Astrocyte (in vitro differentiated cells and primary cell): ENCODE results near the gene IL36G. TPM values are rescaled to one million over a fixed set of nuclear protein-coding genes. Genes with fewer than 3 reads are reported as not detected.

Experiments
- DNase-seq: peaks from one replicate; pipeline ENCODE4 v3.0.0-alpha.2; 2010; ENCODE audit warnings: low read depth
- FAIRE-seq: peaks from 2 replicates; lab custom pipeline; 2011; peaks lifted over from hg19 to GRCh38; lab: Jason Lieb, UNC
- H2AFZ ChIP-seq: 2 replicates; pipeline ENCODE4 v1.6.0; 2012; ENCODE audit warnings: low read depth, low read length, inconsistent platforms
- H3K27ac ChIP-seq: 2 replicates; pipeline ENCODE4 v1.5.1; 2011; ENCODE audit warnings: low read depth, low read length, inconsistent platforms
- H3K27me3 ChIP-seq: 2 replicates; pipeline ENCODE4 v1.6.0; 2011; ENCODE audit warnings: low read length, inconsistent platforms; ENCODE audit not compliant: insufficient read depth
- H3K36me3 ChIP-seq: 2 replicates; pipeline ENCODE4 v1.5.1; 2011; ENCODE audit warnings: low read length, inconsistent platforms; ENCODE audit not compliant: insufficient read depth
- H3K4me1 ChIP-seq: 2 replicates; pipeline ENCODE4 v1.5.1; 2011; ENCODE audit warnings: low read length, inconsistent platforms; ENCODE audit not compliant: insufficient read depth
- H3K4me2 ChIP-seq: 2 replicates; pipeline ENCODE4 v1.6.0; 2012; ENCODE audit warnings: low read length, inconsistent platforms
- H3K4me3 ChIP-seq: 2 replicates; pipeline ENCODE4 v1.5.1; 2011; ENCODE audit warnings: low read depth, mild to moderate bottlenecking, low read length, inconsistent platforms; ENCODE audit not compliant: insufficient read depth
- H3K79me2 ChIP-seq: 2 replicates; pipeline ENCODE4 v1.6.0; 2012; ENCODE audit warnings: mild to moderate bottlenecking, low read length, inconsistent platforms; ENCODE audit not compliant: insufficient read depth
- H3K9ac ChIP-seq: 2 replicates; pipeline ENCODE4 v1.6.0; 2012; ENCODE audit warnings: mild to moderate bottlenecking, low read length, inconsistent platforms
- H3K9me3 ChIP-seq: 2 replicates; pipeline ENCODE4 v1.5.1; 2012; ENCODE audit warnings: low read depth, mild to moderate bottlenecking, low read length, inconsistent platforms; ENCODE audit not compliant: insufficient read depth
- H4K20me1 ChIP-seq: 2 replicates; pipeline ENCODE4 v1.6.0; 2012; ENCODE audit warnings: low read length, inconsistent platforms; ENCODE audit not compliant: insufficient read depth
- H3K27ac Mint-ChIP-seq: one replicate; pipeline ENCODE4 v1.8.0; 2021; ENCODE audit warnings: mild to moderate bottlenecking, mixed read lengths; ENCODE audit not compliant: unreplicated experiment
- H3K27me3 Mint-ChIP-seq: one replicate; pipeline ENCODE4 v1.8.0; 2021; ENCODE audit warnings: low read depth, mixed read lengths; ENCODE audit not compliant: unreplicated experiment
- H3K36me3 Mint-ChIP-seq: one replicate; pipeline ENCODE4 v1.8.0; 2021; ENCODE audit warnings: low read depth, mixed read lengths; ENCODE audit not compliant: unreplicated experiment
- H3K4me1 Mint-ChIP-seq: one replicate; pipeline ENCODE4 v1.8.0; 2021; ENCODE audit warnings: low read depth, mixed read lengths; ENCODE audit not compliant: unreplicated experiment
- H3K4me3 Mint-ChIP-seq: one replicate; pipeline ENCODE4 v1.8.0; 2021; ENCODE audit warnings: mild to moderate bottlenecking, moderate library complexity, mixed read lengths; ENCODE audit not compliant: unreplicated experiment
- H3K9me3 Mint-ChIP-seq: one replicate; pipeline ENCODE4 v1.8.0; 2021; ENCODE audit warnings: mild to moderate bottlenecking, mixed read lengths; ENCODE audit not compliant: unreplicated experiment
- CTCF ChIP-seq: IDR thresholded peaks from 2 replicates; pipeline ENCODE4 v1.5.1; 2011; ENCODE audit warnings: low read depth, mild to moderate bottlenecking, inconsistent platforms, low read length, moderate library complexity; ENCODE audit not compliant: insufficient read depth
- EZH2 ChIP-seq: IDR thresholded peaks from 2 replicates; pipeline ENCODE4 v1.6.1; 2012; ENCODE audit warnings: mild to moderate bottlenecking, low read length, inconsistent platforms; ENCODE audit not compliant: insufficient read depth
- total RNA-seq: library from RNA; stranded (reverse); gene quantifications from 2 replicates; pipeline ENCODE4 v1.2.1, GENCODE V29; 2021

Gene IL36G
- total RNA-seq, 1 donor from 2014 or later: not detected

- Histone ChIP-seq H3K27me3 (peaks cover under 1% of the 10 kb centered on the region), H3K9me3 (no peaks in the 10 kb centered on the region), H4K20me1 (no peaks in the 10 kb centered on the region), H3K79me2 (no peaks in the 10 kb centered on the region), H2AFZ (no peak overlapping the region), H3K4me2 (no peak overlapping the region), H3K4me3 (no peak overlapping the region), H3K9ac (no peak overlapping the region), H3K36me3 (no peaks in the 10 kb centered on the region), H3K27ac (no peak overlapping the region), H3K4me1 (no peaks in the 10 kb centered on the region)
- no peak overlapping the region for H3K4me3 Mint-ChIP-seq
- no peaks in the 10 kb centered on the region for H3K4me1 Mint-ChIP-seq
- peaks cover 11% of the 10 kb centered on the region for H3K9me3 Mint-ChIP-seq
- TF ChIP-seq CTCF: no peak
- no peak for TF ChIP-seq EZH2
- H3K27ac Mint-ChIP-seq: no peak overlapping the region
- H3K27me3 Mint-ChIP-seq: peaks cover 13% of the 10 kb centered on the region
- H3K36me3 Mint-ChIP-seq: no peaks in the 10 kb centered on the region
- FAIRE-seq (no peak), DNase-seq (no peak)
Observed at GRCh38 chr2:113002677-113003076, 24.9 kb downstream of the IL36G start.

GRCh38 chr2:113005030-113005509, 27.3 kb downstream of the IL36G start, which contains the start of gene IL36A:
Gene IL36A, plus strand, starts transcription at chr2:113005459. Its CDS starts 413 bp downstream, at chr2:113005872.
- Mint-ChIP-seq H3K4me3 (no peak within 1 kb of the TSS), H3K27ac (no peak within 1 kb of the TSS), H3K27me3 (peaks cover 13% of the 10 kb centered on the region), H3K9me3 (peaks cover 11% of the 10 kb centered on the region), H3K4me1 (peaks cover 3% of the 10 kb centered on the region), H3K36me3 (no peaks in the 10 kb centered on the region)
- no peaks in the 10 kb centered on the region for H4K20me1 ChIP-seq
- FAIRE-seq: no peak
- no peak within 1 kb of the TSS for H2AFZ ChIP-seq
- H3K27me3 ChIP-seq: no peaks in the 10 kb centered on the region
- no peak within 1 kb of the TSS for H3K27ac ChIP-seq
- no peak within 1 kb of the TSS for H3K4me2 ChIP-seq
- no peaks in the 10 kb centered on the region for H3K4me1 ChIP-seq
- H3K4me3 ChIP-seq: no peak within 1 kb of the TSS
- no peak for TF ChIP-seq EZH2
- TF ChIP-seq CTCF: no peak
- H3K9ac ChIP-seq: no peak within 1 kb of the TSS
- H3K9me3 ChIP-seq: no peaks in the 10 kb centered on the region
- no peaks in the 10 kb centered on the region for H3K36me3 ChIP-seq
- H3K79me2 ChIP-seq: no peaks in the 10 kb centered on the region
- no peak for DNase-seq

- TF ChIP-seq EZH2: no peak
- no peak for TF ChIP-seq CTCF
- FAIRE-seq (no peak), DNase-seq (no peak)
- Histone ChIP-seq H3K9me3 (no peaks in the 10 kb centered on the region), H4K20me1 (no peaks in the 10 kb centered on the region), H3K27ac (no peak overlapping the region), H3K36me3 (no peaks in the 10 kb centered on the region), H3K9ac (no peak overlapping the region), H3K4me2 (no peak overlapping the region), H3K4me1 (no peaks in the 10 kb centered on the region), H3K79me2 (no peaks in the 10 kb centered on the region), H3K4me3 (no peak overlapping the region), H3K27me3 (peaks cover 3% of the 10 kb centered on the region), H2AFZ (no peak overlapping the region)
- Mint-ChIP-seq H3K36me3 (no peaks in the 10 kb centered on the region), H3K4me3 (no peak overlapping the region), H3K9me3 (peaks cover 4% of the 10 kb centered on the region), H3K27me3 (peaks cover 13% of the 10 kb centered on the region), H3K27ac (no peak overlapping the region), H3K4me1 (peaks cover 5% of the 10 kb centered on the region)
Observed at GRCh38 chr2:113007250-113007649, 29.4 kb downstream of the IL36G start.
